22Rv1 (cell line): Measurements from ENCODE around the gene C16orf89.

ENCODE experiments used
- CTCF ChIP-seq: fragments of 450-650 bp; IDR thresholded peaks from 2 replicates; pipeline ENCODE4 v1.5.1; 2017; ENCODE audit warnings: mild to moderate bottlenecking
- ZFX ChIP-seq: fragments of 450-650 bp; IDR thresholded peaks from 2 replicates; pipeline ENCODE4 v1.6.1; 2017; ENCODE audit warnings: antibody characterized with exemption, borderline replicate concordance

- no peak for TF ChIP-seq CTCF
- no peak for TF ChIP-seq ZFX
Observed at GRCh38 chr16:5011637-5012036, 54.1 kb downstream of the C16orf89 start.
